ENCODE measurements around the gene CYB5R4. TPM values are rescaled to one million over a fixed set of nuclear protein-coding genes. Genes with fewer than 3 reads are reported as not detected.

The CYB5R4 gene
- total RNA-seq, 4 donors from 2014 or later: 5.3 to 16.5 (median 10.6) TPM

- no peak overlapping the region for H3K27ac ChIP-seq
- no peaks in the 10 kb centered on the region for H3K27me3 ChIP-seq
- TF ChIP-seq POLR2A (IDR thresholded peaks at IDR 0.05) (no peak), CTCF (IDR thresholded peaks at IDR 0.05) (no peak)
- H3K36me3 ChIP-seq: no peaks in the 10 kb centered on the region
- H3K4me3 ChIP-seq: no peak overlapping the region
- H3K9me3 ChIP-seq: no peaks in the 10 kb centered on the region
- no peaks in the 10 kb centered on the region for H3K4me1 ChIP-seq
- DNase-seq: no peak
These were observed 138.6 kb downstream of the CYB5R4 start for GRCh38 chr6:83998021-83998584.

GRCh38 chr6:84001119-84001518 is 141.6 kb downstream of the CYB5R4 start:
- DNase-seq: no peak
- Histone ChIP-seq H3K9me3 (no peaks in the 10 kb centered on the region), H3K4me3 (no peak overlapping the region), H3K4me1 (no peaks in the 10 kb centered on the region), H3K27ac (no peak overlapping the region), H3K27me3 (no peaks in the 10 kb centered on the region), H3K36me3 (no peaks in the 10 kb centered on the region)
- TF ChIP-seq CTCF (IDR thresholded peaks at IDR 0.05) (no peak), POLR2A (IDR thresholded peaks at IDR 0.05) (no peak)

- no peaks in the 10 kb centered on the region for H3K36me3 ChIP-seq
- H3K4me1 ChIP-seq: no peaks in the 10 kb centered on the region
- no peaks in the 10 kb centered on the region for H3K27me3 ChIP-seq
- H3K27ac ChIP-seq: no peak overlapping the region
- no peak overlapping the region for H3K4me3 ChIP-seq
- H3K9me3 ChIP-seq: no peaks in the 10 kb centered on the region
- TF ChIP-seq POLR2A (IDR thresholded peaks at IDR 0.05): no peak
- TF ChIP-seq CTCF (IDR thresholded peaks at IDR 0.05): no peak
- DNase-seq: no peak
These were observed 142.7 kb downstream of the CYB5R4 start for GRCh38 chr6:84002226-84002625.

GRCh38 chr6:84003131-84003530 is 143.6 kb downstream of the CYB5R4 start:
- Histone ChIP-seq H3K4me3 (no peak overlapping the region), H3K36me3 (no peaks in the 10 kb centered on the region), H3K4me1 (no peaks in the 10 kb centered on the region), H3K9me3 (no peaks in the 10 kb centered on the region), H3K27ac (no peak overlapping the region), H3K27me3 (no peaks in the 10 kb centered on the region)
- DNase-seq: no peak
- TF ChIP-seq CTCF (IDR thresholded peaks at IDR 0.05) (no peak), POLR2A (IDR thresholded peaks at IDR 0.05) (no peak)

GRCh38 chr6:84003654-84004053 is 144.2 kb downstream of the CYB5R4 start:
- no peaks in the 10 kb centered on the region for H3K9me3 ChIP-seq
- H3K4me1 ChIP-seq: no peaks in the 10 kb centered on the region
- H3K36me3 ChIP-seq: no peaks in the 10 kb centered on the region
- no peak overlapping the region for H3K27ac ChIP-seq
- TF ChIP-seq CTCF (IDR thresholded peaks at IDR 0.05): no peak
- no peak for TF ChIP-seq POLR2A (IDR thresholded peaks at IDR 0.05)
- H3K4me3 ChIP-seq: no peak overlapping the region
- no peak for DNase-seq
- H3K27me3 ChIP-seq: no peaks in the 10 kb centered on the region

GRCh38 chr6:84007871-84008270 is 148.4 kb downstream of the CYB5R4 start:
- Histone ChIP-seq H3K36me3 (no peaks in the 10 kb centered on the region), H3K4me1 (no peaks in the 10 kb centered on the region), H3K9me3 (no peaks in the 10 kb centered on the region), H3K27me3 (no peaks in the 10 kb centered on the region), H3K4me3 (no peak overlapping the region), H3K27ac (no peak overlapping the region)
- DNase-seq: no peak
- no peak for TF ChIP-seq CTCF (IDR thresholded peaks at IDR 0.05)
- TF ChIP-seq POLR2A (IDR thresholded peaks at IDR 0.05): no peak

All from Peyer's patch (tissue), 4 donors.